Sigmoid colon (tissue), 7 donors: Measurements from ENCODE around the gene ZBTB4. TPM values are rescaled to one million over a fixed set of nuclear protein-coding genes. Genes with fewer than 3 reads are reported as not detected.

Experiments used
- DNase-seq: peaks from one replicate; pipeline ENCODE4 v3.0.0-alpha.2; 2019
- H3K27ac ChIP-seq, 4 donors: fragments of 200-600 bp; sonication (generic); one replicate each; pipeline ENCODE4 v1.5.1; 2016 to 2019; ENCODE audit warnings: mild to moderate bottlenecking in 1 of 4
- H3K27me3 ChIP-seq, 3 donors: fragments of 200-600 bp; sonication (generic); one replicate each; pipeline ENCODE4 v1.5.1; 2019; ENCODE audit warnings: mild to moderate bottlenecking in 1 of 3
- H3K36me3 ChIP-seq, 4 donors: fragments of 200-600 bp; sonication (generic); one replicate each; pipeline ENCODE4 v1.5.1; 2016 to 2019
- H3K4me1 ChIP-seq, 4 donors: fragments of 200-600 bp; sonication (generic); one replicate each; pipeline ENCODE4 v1.5.1; 2017 to 2019
- H3K4me3 ChIP-seq, 4 donors: fragments of 200-600 bp; sonication (generic); one replicate each; pipeline ENCODE4 v1.5.1; 2017 to 2019; ENCODE audit warnings: mild to moderate bottlenecking in 2 of 4, moderate library complexity in 1 of 4
- H3K9me3 ChIP-seq, 4 donors: fragments of 200-600 bp in 3 of 4; sonication (generic) in 3 of 4; one replicate each; pipeline versions ENCODE4 v1.5.1 to v1.6.1; 2013 to 2019
- EP300 ChIP-seq, 4 donors: sonication (generic); formaldehyde crosslinking; IDR thresholded peaks; one replicate each; pipeline ENCODE4 v1.6.1; 2017; ENCODE audit warnings: antibody characterized with exemption in 4 of 4
- POLR2A ChIP-seq, 2 donors: fragments of 450-650 bp; IDR thresholded peaks; one replicate each; pipeline ENCODE4 v1.6.1; 2016; ENCODE audit warnings: antibody characterized with exemption in 2 of 2, mild to moderate bottlenecking in 2 of 2, moderate library complexity in 2 of 2
- POLR2AphosphoS5 ChIP-seq, 4 donors: sonication (generic); formaldehyde crosslinking; IDR thresholded peaks; one replicate each; pipeline ENCODE4 v1.6.1; 2017; ENCODE audit warnings: antibody characterized with exemption in 4 of 4
- WGBS, 2 donors: extraction: QIAGEN DNeasy Blood & Tissue Kit; methylation state at CpG; one replicate each; pipeline ENCODE4 v1.1.7; 2013; 5-methylcytosine and 5-hydroxymethylcytosine counted together
- intact Hi-C: fragments of 100-400 bp; cut with DNase I; formaldehyde crosslinking; loops from one replicate; pipeline ENCODE4 v1.15.1; 2023
- polyA plus RNA-seq, 3 donors: library from polyadenylated mRNA; stranded (reverse); fragments of 200-250 nt; gene quantifications; one replicate each; pipeline ENCODE4 v1.2.3, GENCODE V29; 2013
- total RNA-seq, 4 donors: library from RNA; depleted of rRNA; stranded (reverse); fragments of >200 nt; gene quantifications; one replicate each; pipeline ENCODE4 v1.1.0, GENCODE V29; 2016
- TF ChIP-seq, protein P1 (sequence below), 4 experiments: fragments of 450-650 bp in 3 of 4; fragments of 200-600 bp in 1 of 4; IDR thresholded peaks; one replicate each; pipeline ENCODE4 v1.5.1; 2016 to 2019; ENCODE audit warnings: antibody characterized with exemption in 4 of 4, mild to moderate bottlenecking in 3 of 4, moderate library complexity in 2 of 4
- donor health status: healthy with polysubstance abuse.
- donor health status: Bipolar disorder and iron deficiency.
- donor health status: healthy.

Gene ZBTB4
- total and polyA plus RNA-seq, 7 donors: 5.5 to 56.5 (median 42.5) TPM

DNA sequence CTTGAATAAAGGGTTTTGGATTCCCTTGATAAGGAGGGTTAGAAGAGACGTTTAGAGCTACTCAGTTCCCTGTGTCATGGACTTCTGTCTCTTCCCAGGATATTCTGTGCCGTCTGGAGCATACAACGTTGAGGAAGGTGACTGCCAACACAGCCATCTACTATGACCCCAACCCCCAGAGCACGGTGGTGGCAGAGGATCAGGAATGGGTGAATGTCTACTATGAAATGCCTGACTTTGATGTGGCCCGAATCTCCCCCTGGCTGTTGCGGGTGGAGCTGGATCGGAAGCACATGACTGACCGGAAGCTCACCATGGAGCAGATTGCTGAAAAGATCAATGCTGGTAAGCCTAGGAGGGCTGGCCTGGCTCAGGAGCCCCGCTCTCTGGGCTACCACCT is 29.4 kb upstream of the ZBTB4 start:
- intact Hi-C loops: no loop called here
- H3K27ac ChIP-seq: no peak overlapping the region
- peaks cover 16 to 99% (median 62%) of the 10 kb centered on the region in 4 donors for H3K36me3 ChIP-seq
- no peaks in the 10 kb centered on the region for H3K4me1 ChIP-seq
- H3K9me3 ChIP-seq: no peaks in the 10 kb centered on the region
- DNase-seq: peak; percentile 46
- no peak for TF ChIP-seq POLR2AphosphoS5 (IDR thresholded peaks at IDR 0.05)
- no peak for TF ChIP-seq POLR2A (IDR thresholded peaks at IDR 0.05)
- no peak for TF ChIP-seq EP300 (IDR thresholded peaks at IDR 0.05)
- TF ChIP-seq, protein P1, sequence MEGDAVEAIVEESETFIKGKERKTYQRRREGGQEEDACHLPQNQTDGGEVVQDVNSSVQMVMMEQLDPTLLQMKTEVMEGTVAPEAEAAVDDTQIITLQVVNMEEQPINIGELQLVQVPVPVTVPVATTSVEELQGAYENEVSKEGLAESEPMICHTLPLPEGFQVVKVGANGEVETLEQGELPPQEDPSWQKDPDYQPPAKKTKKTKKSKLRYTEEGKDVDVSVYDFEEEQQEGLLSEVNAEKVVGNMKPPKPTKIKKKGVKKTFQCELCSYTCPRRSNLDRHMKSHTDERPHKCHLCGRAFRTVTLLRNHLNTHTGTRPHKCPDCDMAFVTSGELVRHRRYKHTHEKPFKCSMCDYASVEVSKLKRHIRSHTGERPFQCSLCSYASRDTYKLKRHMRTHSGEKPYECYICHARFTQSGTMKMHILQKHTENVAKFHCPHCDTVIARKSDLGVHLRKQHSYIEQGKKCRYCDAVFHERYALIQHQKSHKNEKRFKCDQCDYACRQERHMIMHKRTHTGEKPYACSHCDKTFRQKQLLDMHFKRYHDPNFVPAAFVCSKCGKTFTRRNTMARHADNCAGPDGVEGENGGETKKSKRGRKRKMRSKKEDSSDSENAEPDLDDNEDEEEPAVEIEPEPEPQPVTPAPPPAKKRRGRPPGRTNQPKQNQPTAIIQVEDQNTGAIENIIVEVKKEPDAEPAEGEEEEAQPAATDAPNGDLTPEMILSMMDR (IDR thresholded peaks at IDR 0.05): no peak
- H3K4me3 ChIP-seq: no peak overlapping the region
- H3K27me3 ChIP-seq: no peaks in the 10 kb centered on the region
- 92 to 97% methylated on average over 9 of the region's 9 CpGs for WGBS, 2 donors

DNA sequence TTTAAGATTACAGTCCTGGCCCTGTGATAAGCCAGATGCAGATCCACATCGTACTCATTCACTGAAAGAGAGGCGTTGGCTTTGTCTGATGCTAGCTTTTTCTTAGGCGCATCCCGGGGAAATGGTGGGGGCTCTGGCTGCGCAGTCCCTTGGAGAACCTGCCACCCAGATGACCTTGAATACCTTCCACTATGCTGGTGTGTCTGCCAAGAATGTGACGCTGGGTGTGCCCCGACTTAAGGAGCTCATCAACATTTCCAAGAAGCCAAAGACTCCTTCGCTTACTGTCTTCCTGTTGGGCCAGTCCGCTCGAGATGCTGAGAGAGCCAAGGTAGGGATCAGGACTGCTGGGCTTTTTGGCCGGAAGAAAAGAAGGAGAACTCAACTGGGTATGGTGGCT is 28.7 kb upstream of the ZBTB4 start:
- intact Hi-C loops: no loop called here
- no peaks in the 10 kb centered on the region for H3K4me1 ChIP-seq

DNA sequence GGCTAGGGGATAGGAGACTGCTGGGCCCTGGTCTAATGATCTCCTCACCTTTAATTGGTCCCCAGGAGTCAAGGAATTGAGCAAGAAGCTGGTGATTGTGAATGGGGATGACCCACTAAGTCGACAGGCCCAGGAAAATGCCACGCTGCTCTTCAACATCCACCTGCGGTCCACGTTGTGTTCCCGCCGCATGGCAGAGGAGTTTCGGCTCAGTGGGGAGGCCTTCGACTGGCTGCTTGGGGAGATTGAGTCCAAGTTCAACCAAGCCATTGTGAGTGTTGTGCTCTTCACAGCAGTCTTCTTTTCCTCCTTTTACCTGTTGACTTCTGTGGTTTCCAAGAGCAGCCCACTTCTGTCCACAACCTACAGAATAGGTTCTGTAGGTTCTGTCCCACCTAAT is 24.1 kb upstream of the ZBTB4 start:
- Histone ChIP-seq H3K27ac (no peak overlapping the region), H3K36me3 (peaks cover 51 to 99% (median 71%) of the 10 kb centered on the region in 4 donors), H3K4me1 (no peaks in the 10 kb centered on the region), H3K27me3 (no peaks in the 10 kb centered on the region), H3K4me3 (no peak overlapping the region), H3K9me3 (no peaks in the 10 kb centered on the region)
- TF ChIP-seq, protein P1 (IDR thresholded peaks at IDR 0.05): no peak
- TF ChIP-seq EP300 (IDR thresholded peaks at IDR 0.05) (no peak), POLR2A (IDR thresholded peaks at IDR 0.05) (no peak), POLR2AphosphoS5 (IDR thresholded peaks at IDR 0.05) (no peak)
- peak; percentile 26 for DNase-seq
- WGBS, 2 donors: 97% methylated on average over 8 of the region's 8 CpGs
- intact Hi-C loops: no loop called here

More for the DNA sequence above, 28.7 kb upstream of the ZBTB4 start:
- no peak overlapping the region for H3K4me3 ChIP-seq
- no peaks in the 10 kb centered on the region for H3K9me3 ChIP-seq
- no peaks in the 10 kb centered on the region for H3K27me3 ChIP-seq
- peaks cover 23 to 99% (median 65%) of the 10 kb centered on the region in 4 donors for H3K36me3 ChIP-seq
- 90 to 93% methylated on average over 11 of the region's 11 CpGs for WGBS, 2 donors
- TF ChIP-seq POLR2A (IDR thresholded peaks at IDR 0.05) (no peak), EP300 (IDR thresholded peaks at IDR 0.05) (no peak), POLR2AphosphoS5 (IDR thresholded peaks at IDR 0.05) (no peak)
- TF ChIP-seq, protein P1 (IDR thresholded peaks at IDR 0.05): no peak
- DNase-seq: peak; percentile 42
- no peak overlapping the region for H3K27ac ChIP-seq

DNA sequence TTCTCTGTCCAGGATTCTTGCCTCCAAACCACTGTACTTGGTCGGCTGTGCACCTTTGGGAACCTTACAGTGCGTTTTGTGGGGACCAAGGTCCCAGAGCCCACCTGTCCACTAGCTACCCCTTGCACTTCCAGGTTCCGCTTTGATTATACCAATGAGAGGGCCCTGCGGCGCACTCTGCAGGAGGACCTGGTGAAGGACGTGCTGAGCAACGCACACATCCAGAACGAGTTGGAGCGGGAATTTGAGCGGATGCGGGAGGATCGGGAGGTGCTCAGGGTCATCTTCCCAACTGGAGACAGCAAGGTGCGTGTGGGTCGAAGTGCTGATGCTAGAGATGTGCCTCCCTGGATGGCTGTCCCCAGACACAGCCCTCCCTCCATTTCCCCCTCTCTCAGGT is 23.6 kb upstream of the ZBTB4 start:
- H3K9me3 ChIP-seq: no peaks in the 10 kb centered on the region
- no peaks in the 10 kb centered on the region for H3K4me1 ChIP-seq
- no peak overlapping the region for H3K27ac ChIP-seq
- H3K36me3 ChIP-seq: peaks cover 55 to 99% (median 70%) of the 10 kb centered on the region in 4 donors
- intact Hi-C loops: no loop called here
- H3K4me3 ChIP-seq: no peak overlapping the region
- WGBS, 2 donors: 89 to 91% methylated on average over 14 of the region's 14 CpGs
- H3K27me3 ChIP-seq: no peaks in the 10 kb centered on the region
- peak; percentile 57 for DNase-seq
- TF ChIP-seq POLR2A (IDR thresholded peaks at IDR 0.05) (no peak), EP300 (IDR thresholded peaks at IDR 0.05) (no peak), POLR2AphosphoS5 (IDR thresholded peaks at IDR 0.05) (no peak)
- TF ChIP-seq, protein P1 (IDR thresholded peaks at IDR 0.05): no peak
